LoVo (cell line): Measurements from ENCODE around the gene VPS72.
A peak's percentile ranks its signal among the peaks of the same experiment; 100 is the strongest.

Experiments
- DNase-seq: peaks from one replicate; pipeline ENCODE4 v3.0.0-alpha.2; 2016; ENCODE audit warnings: low spot score

Gene VPS72

GRCh38 chr1:151184211-151184610, 5.8 kb downstream of the VPS72 start:
- DNase-seq = no peak

GRCh38 chr1:151176514-151177045, 13.4 kb downstream of the VPS72 start:
- no peak for DNase-seq

GRCh38 chr1:151175863-151176262, 14.1 kb downstream of the VPS72 start, which contains the start of gene TMOD4:
TSS of gene TMOD4 (minus strand) at chr1:151175981. CDS start at chr1:151174875, 1,106 bp downstream.
- DNase-seq = no peak

- no peak for DNase-seq
Observed at GRCh38 chr1:151175041-151175741, 14.8 kb downstream of the VPS72 start.

- DNase-seq = no peak
Observed at GRCh38 chr1:151171190-151171589, 18.8 kb downstream of the VPS72 start.

- no peak for DNase-seq
Observed at GRCh38 chr1:151167116-151167515, 22.9 kb downstream of the VPS72 start.

- peak; percentile 49 for DNase-seq
Observed at GRCh38 chr1:151166505-151166956, 23.5 kb downstream of the VPS72 start.

- DNase-seq = peak; percentile 99
Observed at GRCh38 chr1:151165738-151166504, 24.1 kb downstream of the VPS72 start, which contains the start of the genes LYSMD1 and SCNM1. TSS of gene LYSMD1 (minus strand) at chr1:151165902. CDS start at chr1:151165258, 644 bp downstream. TSS of gene SCNM1 (plus strand) at chr1:151166144. CDS start at chr1:151166153, 9 bp downstream.

GRCh38 chr1:151165281-151165737, 24.7 kb downstream of the VPS72 start:
- DNase-seq = no peak

- DNase-seq = no peak
Observed at GRCh38 chr1:151164732-151165280, 25.2 kb downstream of the VPS72 start.

- no peak for DNase-seq
Observed at GRCh38 chr1:151159373-151159772, 30.6 kb downstream of the VPS72 start.

GRCh38 chr1:151158751-151159251, 31.2 kb downstream of the VPS72 start:
- DNase-seq = no peak

- no peak for DNase-seq
Observed at GRCh38 chr1:151158326-151158725, 31.7 kb downstream of the VPS72 start.

- no peak for DNase-seq
Observed at GRCh38 chr1:151157067-151157531, 32.9 kb downstream of the VPS72 start.

GRCh38 chr1:151156515-151156819, 33.5 kb downstream of the VPS72 start, which contains the start of gene TNFAIP8L2:
TSS of gene TNFAIP8L2 (plus strand) at chr1:151156649. CDS start at chr1:151158698, 2,049 bp downstream.
- DNase-seq = no peak

- no peak for DNase-seq
Observed at GRCh38 chr1:151147665-151148064, 42.3 kb downstream of the VPS72 start.

- no peak for DNase-seq
Observed at GRCh38 chr1:151147132-151147503, 42.9 kb downstream of the VPS72 start.

GRCh38 chr1:151146412-151147131, 43.4 kb downstream of the VPS72 start, which contains the start of gene SEMA6C:
TSS of gene SEMA6C (minus strand) at chr1:151146631. CDS start at chr1:151142621, 4,010 bp downstream.
- peak; percentile 87 for DNase-seq

- DNase-seq = no peak
Observed at GRCh38 chr1:151146072-151146411, 44.0 kb downstream of the VPS72 start.

GRCh38 chr1:151145304-151146071, 44.5 kb downstream of the VPS72 start:
- DNase-seq = no peak
